RWPE1 (cell line): Measurements from ENCODE around the gene GRID2.

Source experiments
- CTCF ChIA-PET: fragments of 350-600 bp; sonication (Branson Sonifier 250); formaldehyde crosslinking; extraction: SDS; loops from one replicate; lab custom pipeline; 2021; lab: Yijun Ruan, JAX
- POLR2A ChIA-PET: fragments of 400-600 bp; formaldehyde crosslinking; extraction: SDS; loops from one replicate; lab custom pipeline; 2020; ENCODE audit warnings: antibody characterized with exemption; ENCODE audit not compliant: low non-redundant PET; lab: Yijun Ruan, JAX
- DNase-seq: peaks from one replicate; pipeline ENCODE4 v3.0.0; 2012; ENCODE audit warnings: low spot score
- H3K27ac ChIP-seq: fragments of 450-650 bp; 2 replicates; pipeline ENCODE4 v1.5.1; 2017
- TF ChIP-seq, protein P1 (sequence below): fragments of 450-650 bp; conservative IDR thresholded peaks from 2 replicates; pipeline ENCODE4 v1.5.1; 2017; ENCODE audit warnings: low read depth, mild to moderate bottlenecking

Gene GRID2

GRCh38 chr4:93764639-93765246 lies 1461.0 kb downstream of the GRID2 start:
- TF ChIP-seq, protein P1, sequence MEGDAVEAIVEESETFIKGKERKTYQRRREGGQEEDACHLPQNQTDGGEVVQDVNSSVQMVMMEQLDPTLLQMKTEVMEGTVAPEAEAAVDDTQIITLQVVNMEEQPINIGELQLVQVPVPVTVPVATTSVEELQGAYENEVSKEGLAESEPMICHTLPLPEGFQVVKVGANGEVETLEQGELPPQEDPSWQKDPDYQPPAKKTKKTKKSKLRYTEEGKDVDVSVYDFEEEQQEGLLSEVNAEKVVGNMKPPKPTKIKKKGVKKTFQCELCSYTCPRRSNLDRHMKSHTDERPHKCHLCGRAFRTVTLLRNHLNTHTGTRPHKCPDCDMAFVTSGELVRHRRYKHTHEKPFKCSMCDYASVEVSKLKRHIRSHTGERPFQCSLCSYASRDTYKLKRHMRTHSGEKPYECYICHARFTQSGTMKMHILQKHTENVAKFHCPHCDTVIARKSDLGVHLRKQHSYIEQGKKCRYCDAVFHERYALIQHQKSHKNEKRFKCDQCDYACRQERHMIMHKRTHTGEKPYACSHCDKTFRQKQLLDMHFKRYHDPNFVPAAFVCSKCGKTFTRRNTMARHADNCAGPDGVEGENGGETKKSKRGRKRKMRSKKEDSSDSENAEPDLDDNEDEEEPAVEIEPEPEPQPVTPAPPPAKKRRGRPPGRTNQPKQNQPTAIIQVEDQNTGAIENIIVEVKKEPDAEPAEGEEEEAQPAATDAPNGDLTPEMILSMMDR = peak; percentile 83
- ChIA-PET POLR2A (no interaction called here), CTCF (interaction anchor here (0.7 to 0.9 kb wide), 2 partner anchors 1359 to 1694 kb away, joined by 3 read pairs; no protein-coding TSS in a partner anchor)
- H3K27ac ChIP-seq = no peak overlapping the region
- peak; percentile 49 for DNase-seq

DNA sequence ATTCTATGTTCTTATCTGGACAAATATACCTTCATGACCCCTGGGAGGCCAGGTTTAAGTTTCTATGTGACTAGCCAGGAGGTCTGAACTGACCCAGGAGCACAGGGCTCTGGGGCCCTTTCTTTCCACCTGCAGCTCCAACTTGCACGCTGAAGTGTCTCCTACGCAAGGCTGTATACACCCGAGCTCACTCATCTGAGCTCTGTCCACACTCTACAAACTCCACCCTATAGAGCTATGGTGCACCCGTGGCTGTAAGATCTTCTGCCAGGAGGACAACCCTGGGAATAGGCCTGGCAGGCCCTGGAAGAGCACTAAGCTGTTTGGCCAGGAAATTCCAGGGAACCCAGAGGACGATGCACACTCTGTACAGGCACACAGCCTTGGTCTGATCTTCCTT lies 1464.2 kb downstream of the GRID2 start:
- DNase-seq = no peak
- no peak overlapping the region for H3K27ac ChIP-seq
- CTCF ChIA-PET = no interaction called here
- TF ChIP-seq, protein P1 = no peak
- POLR2A ChIA-PET = no interaction called here

- H3K27ac ChIP-seq = no peak overlapping the region
- ChIA-PET POLR2A (no interaction called here), CTCF (interaction anchor here (0.6 kb wide), 2 partner anchors 18 to 94 kb away, joined by 3 read pairs; no protein-coding TSS in a partner anchor)
- no peak for DNase-seq
- TF ChIP-seq, protein P1 = no peak
These were observed 1466.4 kb downstream of the GRID2 start for GRCh38 chr4:93770201-93770600.

GRCh38 chr4:93771640-93772411 lies 1468.1 kb downstream of the GRID2 start:
- ChIA-PET POLR2A (no interaction called here), CTCF (interaction anchor here (0.6 kb wide), 1 partner anchor 62 kb away, joined by 3 read pairs; no protein-coding TSS in a partner anchor)
- no peak for DNase-seq
- TF ChIP-seq, protein P1 = no peak
- no peak overlapping the region for H3K27ac ChIP-seq

DNA sequence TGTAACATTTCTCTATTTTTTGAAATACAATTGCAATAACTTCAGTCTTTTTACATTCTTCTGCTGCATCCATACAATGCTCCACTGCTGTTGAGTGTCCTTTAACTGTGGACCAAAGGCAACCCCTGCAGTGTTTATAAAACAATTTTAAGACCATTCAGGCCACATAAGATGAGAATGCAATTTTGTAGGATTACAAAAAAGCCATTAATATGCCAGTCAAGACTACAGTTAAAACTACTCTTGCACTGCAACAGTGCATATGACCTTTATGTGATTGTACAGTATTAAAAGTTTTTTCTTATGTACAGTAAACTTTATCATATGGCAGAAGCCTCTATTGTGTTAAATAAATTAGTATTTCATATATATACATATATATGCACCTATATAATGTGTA lies 1469.1 kb downstream of the GRID2 start:
- POLR2A ChIA-PET = no interaction called here
- no peak overlapping the region for H3K27ac ChIP-seq
- CTCF ChIA-PET = no interaction called here
- TF ChIP-seq, protein P1 = no peak
- DNase-seq = no peak

GRCh38 chr4:93775551-93775950 lies 1471.8 kb downstream of the GRID2 start:
- H3K27ac ChIP-seq = no peak overlapping the region
- ChIA-PET POLR2A (no interaction called here), CTCF (interaction anchor here (0.6 kb wide), 1 partner anchor 716 kb away, joined by 3 read pairs; no protein-coding TSS in a partner anchor)
- TF ChIP-seq, protein P1 = no peak
- no peak for DNase-seq
